Measurements from ENCODE around the gene MAOB. TPM values are rescaled to one million over a fixed set of nuclear protein-coding genes. Genes with fewer than 3 reads are reported as not detected.

The MAOB gene
- total and polyA plus RNA-seq, 8 donors: 3.1 to 15.1 (median 6.0) TPM

- TF ChIP-seq, protein P1, sequence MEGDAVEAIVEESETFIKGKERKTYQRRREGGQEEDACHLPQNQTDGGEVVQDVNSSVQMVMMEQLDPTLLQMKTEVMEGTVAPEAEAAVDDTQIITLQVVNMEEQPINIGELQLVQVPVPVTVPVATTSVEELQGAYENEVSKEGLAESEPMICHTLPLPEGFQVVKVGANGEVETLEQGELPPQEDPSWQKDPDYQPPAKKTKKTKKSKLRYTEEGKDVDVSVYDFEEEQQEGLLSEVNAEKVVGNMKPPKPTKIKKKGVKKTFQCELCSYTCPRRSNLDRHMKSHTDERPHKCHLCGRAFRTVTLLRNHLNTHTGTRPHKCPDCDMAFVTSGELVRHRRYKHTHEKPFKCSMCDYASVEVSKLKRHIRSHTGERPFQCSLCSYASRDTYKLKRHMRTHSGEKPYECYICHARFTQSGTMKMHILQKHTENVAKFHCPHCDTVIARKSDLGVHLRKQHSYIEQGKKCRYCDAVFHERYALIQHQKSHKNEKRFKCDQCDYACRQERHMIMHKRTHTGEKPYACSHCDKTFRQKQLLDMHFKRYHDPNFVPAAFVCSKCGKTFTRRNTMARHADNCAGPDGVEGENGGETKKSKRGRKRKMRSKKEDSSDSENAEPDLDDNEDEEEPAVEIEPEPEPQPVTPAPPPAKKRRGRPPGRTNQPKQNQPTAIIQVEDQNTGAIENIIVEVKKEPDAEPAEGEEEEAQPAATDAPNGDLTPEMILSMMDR (IDR thresholded peaks at IDR 0.05): no peak
- Histone ChIP-seq H3K27me3 (peaks cover 0 to 14% (median 0%) of the 10 kb centered on the region in 4 donors), H3K27ac (no peak overlapping the region), H3K4me3 (no peak overlapping the region), H3K36me3 (no peaks in the 10 kb centered on the region), H3K9me3 (no peaks in the 10 kb centered on the region), H3K4me1 (no peaks in the 10 kb centered on the region)
- DNase-seq (no peak), ATAC-seq (no peak), FAIRE-seq (no peak)
- 77 to 81% methylated on average over 3 of the region's 3 CpGs for WGBS, 2 donors
- intact Hi-C loops (cut with DNase I): no loop called here
Measured at GRCh38 chrX:43876680-43877079, 5.6 kb downstream of the MAOB start.

DNA sequence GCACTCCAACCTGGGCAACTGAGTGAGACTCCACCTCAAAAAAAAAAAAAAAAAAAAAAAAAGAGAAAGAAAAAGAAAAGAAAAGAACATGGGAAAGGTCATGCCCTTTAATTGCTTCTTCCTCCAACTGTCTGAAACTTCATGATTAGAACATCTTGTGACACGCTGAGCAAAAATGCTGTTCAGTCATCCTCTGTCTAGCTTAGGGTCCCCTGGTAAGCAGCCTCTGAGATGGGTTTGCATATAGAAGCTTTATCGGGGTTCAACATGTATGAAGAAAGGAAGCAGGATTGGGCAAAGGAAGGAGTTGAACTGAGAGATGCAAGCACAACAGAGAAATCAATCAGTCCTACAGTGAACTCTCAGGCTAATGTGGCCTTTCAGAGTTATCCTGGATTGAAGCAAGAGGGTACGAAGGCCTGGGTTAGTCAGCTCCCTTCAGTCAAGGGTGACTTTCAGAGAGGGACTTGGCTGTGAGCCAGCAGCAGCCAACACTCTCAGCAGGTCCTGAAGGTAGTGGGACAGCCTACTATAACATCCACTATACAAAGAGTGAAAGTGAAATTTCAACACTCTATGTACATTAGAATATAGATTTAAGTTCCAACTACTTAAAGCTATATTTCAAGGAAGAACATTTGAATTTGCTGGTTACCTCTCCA is 11.4 kb downstream of the MAOB start:
- Histone ChIP-seq H3K9me3 (no peaks in the 10 kb centered on the region), H3K4me3 (no peak overlapping the region), H3K36me3 (no peaks in the 10 kb centered on the region), H3K4me1 (no peaks in the 10 kb centered on the region), H3K27ac (no peak overlapping the region), H3K27me3 (peaks cover 0 to 19% (median 0%) of the 10 kb centered on the region in 4 donors)
- no peak for FAIRE-seq
- intact Hi-C loops (cut with DNase I): no loop called here
- no peak for DNase-seq
- 81 to 83% methylated on average over 3 of the region's 3 CpGs for WGBS, 2 donors
- no peak for ATAC-seq
- TF ChIP-seq, protein P1 (IDR thresholded peaks at IDR 0.05): no peak

GRCh38 chrX:43870011-43870410 is 12.2 kb downstream of the MAOB start:
- intact Hi-C loops (cut with DNase I): no loop called here
- no peaks in the 10 kb centered on the region for H3K4me1 ChIP-seq
- DNase-seq (no peak), FAIRE-seq (no peak), ATAC-seq (no peak)
- H3K27me3 ChIP-seq: peaks cover 0 to 18% (median 0%) of the 10 kb centered on the region in 4 donors
- WGBS, 2 donors: 67 to 78% methylated on average over 3 of the region's 3 CpGs
- H3K36me3 ChIP-seq: no peaks in the 10 kb centered on the region
- H3K27ac ChIP-seq: no peak overlapping the region
- H3K4me3 ChIP-seq: no peak overlapping the region
- no peaks in the 10 kb centered on the region for H3K9me3 ChIP-seq
- TF ChIP-seq, protein P1 (IDR thresholded peaks at IDR 0.05): no peak

- no peak overlapping the region for H3K4me3 ChIP-seq
- H3K27me3 ChIP-seq: peaks cover 0 to 28% (median 0%) of the 10 kb centered on the region in 4 donors
- H3K9me3 ChIP-seq: no peaks in the 10 kb centered on the region
- no peaks in the 10 kb centered on the region for H3K4me1 ChIP-seq
- ATAC-seq (no peak), FAIRE-seq (no peak), DNase-seq (no peak)
- intact Hi-C loops (cut with DNase I): no loop called here
- no peaks in the 10 kb centered on the region for H3K36me3 ChIP-seq
- no peak overlapping the region for H3K27ac ChIP-seq
- 11 to 29% methylated on average over 6 of the region's 6 CpGs for WGBS, 2 donors
- TF ChIP-seq, protein P1 (IDR thresholded peaks at IDR 0.05): no peak
Measured at GRCh38 chrX:43868791-43869190, 13.5 kb downstream of the MAOB start.

DNA sequence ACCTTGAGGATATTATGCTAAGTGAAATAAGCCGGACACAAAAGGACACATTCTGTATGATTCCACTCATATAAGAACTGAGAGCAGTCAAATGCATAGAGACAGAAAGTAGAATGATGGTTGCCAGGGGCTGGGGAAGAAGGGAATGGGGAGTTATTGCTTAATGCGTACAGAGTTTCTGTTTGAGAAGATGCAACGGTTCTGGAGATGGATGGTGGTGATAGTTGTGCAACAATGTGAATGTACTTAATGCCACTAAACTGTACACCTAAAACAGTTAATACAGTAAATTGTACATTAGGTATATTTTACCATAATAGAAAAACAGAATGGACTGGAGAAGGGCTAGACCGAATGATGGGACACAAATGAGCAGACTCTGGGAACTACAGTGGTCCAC is 15.8 kb downstream of the MAOB start:
- Histone ChIP-seq H3K4me1 (no peaks in the 10 kb centered on the region), H3K27me3 (peaks cover 0 to 39% (median 3%) of the 10 kb centered on the region in 4 donors), H3K9me3 (no peaks in the 10 kb centered on the region), H3K36me3 (no peaks in the 10 kb centered on the region), H3K4me3 (no peak overlapping the region), H3K27ac (no peak overlapping the region)
- FAIRE-seq (no peak), ATAC-seq (no peak), DNase-seq (no peak)
- TF ChIP-seq, protein P1 (IDR thresholded peaks at IDR 0.05): no peak
- 79 to 83% methylated on average over 4 of the region's 4 CpGs for WGBS, 2 donors
- intact Hi-C loops (cut with DNase I): no loop called here
